HCT116 (cell line): ENCODE measurements around the gene ZBTB8A. TPM values are rescaled to one million over a fixed set of nuclear protein-coding genes. Genes with fewer than 3 reads are reported as not detected.

Experiments used
- ATAC-seq: fragments of 200-7000 bp; cut with Tn5 transposase; 2 replicates; pipeline ENCODE4 v1.9.1; 2020; ENCODE audit warnings: mild to moderate bottlenecking, moderate library complexity
- BruUV-seq: library from RNA; stranded (reverse); fragments of 400-500 nt; replicated peaks from 2 replicates; lab custom pipeline; 2021; lab: Mats Ljungman, UMichigan
- CTCF ChIA-PET: fragments of 300-600 bp; sonication (Branson Sonifier 250); formaldehyde crosslinking; loops from one replicate; lab custom pipeline; 2021; ENCODE audit warnings: antibody characterized with exemption; lab: Charles Lee
- POLR2A ChIA-PET: fragments of 300-600, 350-600 bp; sonication (Branson Sonifier 250); formaldehyde crosslinking; loops from one replicate; lab custom pipeline; 2021; ENCODE audit warnings: antibody characterized with exemption; lab: Charles Lee
- RAD21 ChIA-PET, 2 experiments: fragments of 300-600 bp; sonication (Branson Sonifier 250); formaldehyde crosslinking; loops; one replicate each; lab custom pipeline; 2023; ENCODE audit warnings: low total read pairs in 2 of 2; ENCODE audit not compliant: uncharacterized antibody in 2 of 2, unreplicated experiment in 2 of 2, low non-redundant PET in 1 of 2; lab: Charles Lee
- DNase-seq: peaks from one replicate; pipeline ENCODE4 v3.0.0-alpha.2; 2010; ENCODE audit warnings: low read depth, low spot score
- H2AFZ ChIP-seq: fragments of 200-600 bp; shearing (Covaris generic), sonication (generic); 2 replicates; pipeline ENCODE4 v1.6.1; 2017; ENCODE audit warnings: low read depth, mixed run types, mixed read lengths, antibody characterized with exemption, low read length; ENCODE audit not compliant: poor library complexity, severe bottlenecking
- H3K27ac ChIP-seq: 2 replicates; pipeline ENCODE4 v1.5.1; 2012; ENCODE audit warnings: low read depth, low read length
- H3K27me3 ChIP-seq: fragments of 200-600 bp; sonication (generic); 2 replicates; pipeline ENCODE4 v1.6.1; 2016; ENCODE audit warnings: mixed run types, low read length, mixed read lengths; ENCODE audit not compliant: insufficient read depth
- H3K36me3 ChIP-seq, 2 experiments: fragments of 200-500 bp in 1 of 2; fragments of 200-600 bp in 1 of 2; sonication (Bioruptor generic) in 1 of 2; sonication (generic) in 1 of 2; 2 replicates each; pipeline versions ENCODE4 v1.5.1 to v1.6.1; 2014 to 2016; ENCODE audit warnings: low read length in 2 of 2, inconsistent platforms in 1 of 2, mixed read lengths in 1 of 2, mixed run types in 1 of 2; ENCODE audit not compliant: insufficient read depth in 2 of 2, control insufficient read depth in 1 of 2
- H3K4me1 ChIP-seq, 2 experiments: fragments of 200-600 bp in 1 of 2; sonication (generic) in 1 of 2; 2 replicates each; pipeline versions ENCODE4 v1.5.1 to v1.6.1; 2012 to 2017; ENCODE audit warnings: low read length in 2 of 2, inconsistent platforms in 1 of 2, mild to moderate bottlenecking in 1 of 2, mixed read lengths in 1 of 2, mixed run types in 1 of 2, moderate library complexity in 1 of 2; ENCODE audit not compliant: insufficient read depth in 2 of 2, control insufficient read depth in 1 of 2
- H3K4me2 ChIP-seq: fragments of 200-600 bp; sonication (generic); 2 replicates; pipeline ENCODE4 v1.6.1; 2017; ENCODE audit warnings: mixed run types, low read length, mixed read lengths
- H3K4me3 ChIP-seq, 2 experiments: fragments of 200-600 bp in 1 of 2; sonication (generic) in 1 of 2; replicated peaks in 1 of 2; 2 replicates each; pipeline ENCODE4 v1.5.1; 2011 to 2016; ENCODE audit warnings: low read length in 2 of 2, control low read depth in 1 of 2, low read depth in 1 of 2, mild to moderate bottlenecking in 1 of 2, mixed read lengths in 1 of 2, mixed run types in 1 of 2
- H3K79me2 ChIP-seq: fragments of 200-600 bp; sonication (generic); 2 replicates; pipeline ENCODE4 v1.6.1; 2017; ENCODE audit warnings: mild to moderate bottlenecking, mixed run types, low read length, moderate library complexity, mixed read lengths; ENCODE audit not compliant: insufficient read depth
- H3K9ac ChIP-seq: fragments of 200-600 bp; sonication (generic); 2 replicates; pipeline ENCODE4 v1.6.1; 2016; ENCODE audit warnings: low read length, mixed read lengths
- H3K9me2 ChIP-seq: fragments of 200-600 bp; sonication (generic), shearing (Covaris generic); 2 replicates; pipeline ENCODE4 v1.6.1; 2017; ENCODE audit warnings: mixed run types, mild to moderate bottlenecking, moderate library complexity; ENCODE audit not compliant: insufficient read depth
- H3K9me3 ChIP-seq, 2 experiments: fragments of 200-500 bp in 1 of 2; fragments of 200-600 bp in 1 of 2; sonication (Bioruptor generic) in 1 of 2; sonication (generic) in 1 of 2; 2 replicates each; pipeline ENCODE4 v1.6.1; 2014 to 2017; ENCODE audit warnings: low read length in 2 of 2, mixed read lengths in 2 of 2, inconsistent platforms in 1 of 2, low read depth in 1 of 2, mild to moderate bottlenecking in 1 of 2, mixed run types in 1 of 2, moderate library complexity in 1 of 2; ENCODE audit not compliant: control insufficient read depth in 1 of 2, insufficient read depth in 1 of 2
- H4K20me1 ChIP-seq: fragments of 200-600 bp; sonication (generic), shearing (Covaris generic); 2 replicates; pipeline ENCODE4 v1.6.1; 2017; ENCODE audit warnings: mixed run types, mild to moderate bottlenecking, moderate library complexity; ENCODE audit not compliant: insufficient read depth
- ATF3 ChIP-seq: IDR thresholded peaks from 2 replicates; pipeline ENCODE4 v1.6.1; 2012
- EGR1 ChIP-seq: IDR thresholded peaks from 2 replicates; pipeline ENCODE4 v1.6.1; 2012; ENCODE audit warnings: low read depth
- ELF1 ChIP-seq: IDR thresholded peaks from 2 replicates; pipeline ENCODE4 v1.6.1; 2012; ENCODE audit warnings: low read depth, borderline replicate concordance
- EZH2 ChIP-seq: fragments of 200-600 bp; sonication (generic); IDR thresholded peaks from 2 replicates; pipeline ENCODE4 v1.6.1; 2017; ENCODE audit warnings: antibody characterized with exemption, mixed run types
- FOSL1 ChIP-seq: IDR thresholded peaks from 2 replicates; pipeline ENCODE4 v1.6.1; 2012; ENCODE audit warnings: low read depth
- JUND ChIP-seq: IDR thresholded peaks from 2 replicates; pipeline ENCODE4 v1.6.1; 2012
- RAD21 ChIP-seq: IDR thresholded peaks from 2 replicates; pipeline ENCODE4 v1.6.1; 2012; ENCODE audit warnings: low read depth, mild to moderate bottlenecking
- REST ChIP-seq: IDR thresholded peaks from 2 replicates; pipeline ENCODE4 v1.6.1; 2012; ENCODE audit warnings: low read depth
- SRF ChIP-seq: IDR thresholded peaks from 2 replicates; pipeline ENCODE4 v1.6.1; 2012; ENCODE audit warnings: low read depth
- TCF7L2 ChIP-seq: IDR thresholded peaks from 2 replicates; pipeline ENCODE4 v1.7.0; 2011; ENCODE audit warnings: borderline replicate concordance, inconsistent platforms; ENCODE audit not compliant: insufficient read depth, insufficient read length; ENCODE audit errors: extremely low read depth
- ZBTB33 ChIP-seq: IDR thresholded peaks from 2 replicates; pipeline ENCODE4 v1.6.1; 2011; ENCODE audit warnings: mild to moderate bottlenecking, low read length, moderate library complexity; ENCODE audit not compliant: insufficient replicate concordance; ENCODE audit errors: extremely low read depth
- ZFX ChIP-seq: fragments of 450-650 bp; IDR thresholded peaks from 2 replicates; pipeline ENCODE4 v1.6.1; 2017
- ZNF274 ChIP-seq: fragments of 200-500 bp; sonication (Bioruptor generic); IDR thresholded peaks from 2 replicates; pipeline ENCODE4 v1.6.1; 2014; ENCODE audit warnings: mild to moderate bottlenecking, low read depth, low read length, inconsistent platforms
- intact Hi-C: fragments of 100-400 bp; cut with micrococcal nuclease; formaldehyde crosslinking; loops from 2 replicates; pipeline ENCODE4 v1.10.0; 2022
- total RNA-seq: library from RNA; stranded (reverse); gene quantifications from one replicate; pipeline ENCODE4 v1.2.1, GENCODE V29; 2021; ENCODE audit not compliant: unreplicated experiment

ZBTB8A gene
- total RNA-seq, 1 experiment from 2014 or later: 9.7 TPM

GRCh38 chr1:32622205-32622604 is 83.0 kb downstream of the ZBTB8A start:
- ChIA-PET POLR2A (interaction anchor here (0.9 kb wide), 1 partner anchor 10 kb away, joined by 3 read pairs; no protein-coding TSS in a partner anchor), CTCF (no interaction called here), RAD21 (no interaction called here)
- H3K4me3 ChIP-seq: no peak overlapping the region
- intact Hi-C loops: no loop called here
- BruUV-seq: no TSS peak
- no peak for DNase-seq
- H3K9me2 ChIP-seq: no peaks in the 10 kb centered on the region
- 0 out of 2 replicates have a peak, but pooled peaks cover 8% of the 10 kb centered on the region for H3K79me2 ChIP-seq
- H3K4me1 ChIP-seq: no peaks in the 10 kb centered on the region
- no peak overlapping the region for H2AFZ ChIP-seq
- H3K27me3 ChIP-seq: no peaks in the 10 kb centered on the region
- TF ChIP-seq ZFX (no peak), TCF7L2 (no peak), ATF3 (no peak), ZNF274 (no peak), ZBTB33 (no peak), ELF1 (no peak), SRF (no peak), JUND (no peak), RAD21 (no peak), EZH2 (no peak), REST (no peak), EGR1 (no peak), FOSL1 (no peak)
- no peak overlapping the region for H3K4me2 ChIP-seq
- H3K27ac ChIP-seq: no peak overlapping the region
- H3K9ac ChIP-seq: no peak overlapping the region
- H4K20me1 ChIP-seq: no peaks in the 10 kb centered on the region
- no peak for ATAC-seq
- peaks cover under 1 to 4% of the 10 kb centered on the region in 2 experiments; a peak in 3 of 4 replicates for H3K36me3 ChIP-seq
- H3K9me3 ChIP-seq: no peaks in the 10 kb centered on the region
